ENCODE results near the gene RIPOR2.
A peak's percentile ranks its signal among the peaks of the same experiment; 100 is the strongest.

The RIPOR2 gene

GRCh38 chr6:24935366-24936152 lies at the start of gene RIPOR2:
Gene RIPOR2 (minus strand): TSS chr6:24935960. CDS start chr6:24935898, 62 bp downstream.
- FAIRE-seq: no peak

- FAIRE-seq: no peak
These were observed 49.6 kb upstream of the RIPOR2 start for GRCh38 chr6:24985323-24985722.

- FAIRE-seq: peak; percentile 82
These were observed 46.5 kb upstream of the RIPOR2 start for GRCh38 chr6:24982231-24982630.

GRCh38 chr6:24981386-24981760 lies 45.6 kb upstream of the RIPOR2 start:
- no peak for FAIRE-seq

GRCh38 chr6:24980507-24981385 lies 45.0 kb upstream of the RIPOR2 start:
- no peak for FAIRE-seq

GRCh38 chr6:24979176-24979575 lies 43.4 kb upstream of the RIPOR2 start:
- no peak for FAIRE-seq

- FAIRE-seq: no peak
These were observed 38.7 kb upstream of the RIPOR2 start for GRCh38 chr6:24974182-24975171.

GRCh38 chr6:24972311-24972958 lies 36.7 kb upstream of the RIPOR2 start:
- no peak for FAIRE-seq

- no peak for FAIRE-seq
These were observed 35.3 kb upstream of the RIPOR2 start for GRCh38 chr6:24971067-24971466.

- FAIRE-seq: no peak
These were observed 33.6 kb upstream of the RIPOR2 start for GRCh38 chr6:24969343-24969860.

- FAIRE-seq: no peak
These were observed 33.0 kb upstream of the RIPOR2 start for GRCh38 chr6:24968783-24969182.

- no peak for FAIRE-seq
These were observed 31.5 kb upstream of the RIPOR2 start for GRCh38 chr6:24967211-24967610.

- no peak for FAIRE-seq
These were observed 30.6 kb upstream of the RIPOR2 start for GRCh38 chr6:24966381-24966780.

GRCh38 chr6:24963887-24964570 lies 28.3 kb upstream of the RIPOR2 start:
- no peak for FAIRE-seq

- FAIRE-seq: no peak
These were observed 27.6 kb upstream of the RIPOR2 start for GRCh38 chr6:24963339-24963738.

- FAIRE-seq: no peak
These were observed 26.1 kb upstream of the RIPOR2 start for GRCh38 chr6:24961852-24962251.

GRCh38 chr6:24960991-24961475 lies 25.3 kb upstream of the RIPOR2 start:
- no peak for FAIRE-seq

- no peak for FAIRE-seq
These were observed 23.6 kb upstream of the RIPOR2 start for GRCh38 chr6:24959319-24959718.

- no peak for FAIRE-seq
These were observed 21.4 kb upstream of the RIPOR2 start for GRCh38 chr6:24957199-24957598.

- FAIRE-seq: no peak
These were observed 18.0 kb upstream of the RIPOR2 start for GRCh38 chr6:24953726-24954125.

GRCh38 chr6:24951811-24952299 lies 16.1 kb upstream of the RIPOR2 start:
- no peak for FAIRE-seq
